ENCODE data around the gene TSHZ3.

DNA sequence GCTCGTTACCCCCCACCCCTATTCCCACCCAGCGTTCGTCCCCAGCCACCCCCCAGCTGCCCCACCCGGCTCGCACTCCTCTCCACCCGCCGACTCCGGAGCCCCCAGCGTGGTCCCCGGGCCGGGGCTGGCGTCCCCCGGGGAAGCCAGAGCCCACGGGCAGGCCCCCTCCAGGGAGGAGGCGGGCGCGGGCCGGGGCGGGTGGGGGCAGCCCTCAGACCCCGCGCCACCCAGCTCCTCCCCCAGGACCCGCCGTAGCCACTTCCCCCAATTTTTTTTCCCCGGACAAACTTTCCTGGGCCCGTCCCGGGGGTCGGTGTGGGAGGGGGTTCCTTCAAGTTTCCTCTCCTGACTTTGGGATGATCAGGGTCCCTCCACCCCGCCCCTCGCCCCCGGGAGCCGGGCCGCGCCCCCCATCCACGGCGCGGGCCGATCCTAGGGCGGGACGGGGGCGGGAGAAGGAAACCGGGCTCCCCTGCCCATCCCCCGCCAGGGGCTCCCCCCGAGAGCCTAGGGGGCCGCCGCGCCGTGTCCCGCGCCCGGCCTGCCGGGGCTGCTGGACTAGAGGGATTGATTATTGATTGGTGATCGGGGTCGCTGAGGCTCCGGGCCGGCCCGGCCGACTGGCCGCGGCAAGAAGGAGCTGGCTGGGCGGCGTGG lies 927 bp upstream of the TSHZ3 start:
- TF ChIP-seq, protein P1, sequence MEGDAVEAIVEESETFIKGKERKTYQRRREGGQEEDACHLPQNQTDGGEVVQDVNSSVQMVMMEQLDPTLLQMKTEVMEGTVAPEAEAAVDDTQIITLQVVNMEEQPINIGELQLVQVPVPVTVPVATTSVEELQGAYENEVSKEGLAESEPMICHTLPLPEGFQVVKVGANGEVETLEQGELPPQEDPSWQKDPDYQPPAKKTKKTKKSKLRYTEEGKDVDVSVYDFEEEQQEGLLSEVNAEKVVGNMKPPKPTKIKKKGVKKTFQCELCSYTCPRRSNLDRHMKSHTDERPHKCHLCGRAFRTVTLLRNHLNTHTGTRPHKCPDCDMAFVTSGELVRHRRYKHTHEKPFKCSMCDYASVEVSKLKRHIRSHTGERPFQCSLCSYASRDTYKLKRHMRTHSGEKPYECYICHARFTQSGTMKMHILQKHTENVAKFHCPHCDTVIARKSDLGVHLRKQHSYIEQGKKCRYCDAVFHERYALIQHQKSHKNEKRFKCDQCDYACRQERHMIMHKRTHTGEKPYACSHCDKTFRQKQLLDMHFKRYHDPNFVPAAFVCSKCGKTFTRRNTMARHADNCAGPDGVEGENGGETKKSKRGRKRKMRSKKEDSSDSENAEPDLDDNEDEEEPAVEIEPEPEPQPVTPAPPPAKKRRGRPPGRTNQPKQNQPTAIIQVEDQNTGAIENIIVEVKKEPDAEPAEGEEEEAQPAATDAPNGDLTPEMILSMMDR (IDR thresholded peaks at IDR 0.05), result no peak
- no peak for TF ChIP-seq POLR2A (IDR thresholded peaks at IDR 0.05)

Measured in lower leg skin (tissue), 3 donors.